GM06990 (cell line): Measurements from ENCODE around the gene ARHGAP4.

Source experiments
- DNase-seq: peaks from one replicate; pipeline ENCODE4 v3.0.0-alpha.2; 2011; ENCODE audit not compliant: insufficient read length; ENCODE audit errors: extremely low read depth
- H3K27me3 ChIP-seq: replicated peaks from 2 replicates; pipeline ENCODE4 v1.6.0; 2011; ENCODE audit warnings: low read length; ENCODE audit not compliant: control insufficient read depth, insufficient read depth
- H3K36me3 ChIP-seq: 2 replicates; pipeline ENCODE4 v1.5.1; 2011; ENCODE audit warnings: low read length; ENCODE audit not compliant: control insufficient read depth, insufficient read depth
- H3K4me3 ChIP-seq: replicated peaks from 2 replicates; pipeline ENCODE4 v1.5.1; 2011; ENCODE audit warnings: low read depth, mild to moderate bottlenecking, control low read depth, low read length
- TF ChIP-seq, protein P1 (sequence below): IDR thresholded peaks from 2 replicates; pipeline ENCODE4 v1.5.1; 2011; ENCODE audit warnings: low read length, control low read depth, mild to moderate bottlenecking, inconsistent platforms; ENCODE audit not compliant: insufficient read depth, poor library complexity, severe bottlenecking

The ARHGAP4 gene

DNA sequence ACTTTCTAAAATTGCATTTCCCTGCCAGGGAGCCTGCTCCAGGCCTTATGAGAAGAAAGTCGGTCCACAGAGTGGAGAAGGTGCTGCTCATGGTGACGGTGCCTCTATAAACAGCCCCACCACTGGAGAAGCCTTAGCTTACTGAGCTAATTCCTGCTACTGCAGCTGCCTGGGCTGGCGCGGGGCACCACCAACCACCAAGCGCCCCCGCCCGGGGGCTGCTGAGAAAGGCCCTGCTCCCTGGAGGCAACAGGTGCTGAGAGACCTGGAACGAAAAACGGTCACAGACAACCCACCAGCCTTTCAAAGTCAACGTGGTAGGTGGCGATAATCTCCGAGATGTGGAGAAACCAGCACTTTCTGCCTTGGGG lies 42.7 kb upstream of the ARHGAP4 start:
- DNase-seq: no peak
- no peaks in the 10 kb centered on the region for H3K27me3 ChIP-seq
- H3K36me3 ChIP-seq: peaks cover 3% of the 10 kb centered on the region

DNA sequence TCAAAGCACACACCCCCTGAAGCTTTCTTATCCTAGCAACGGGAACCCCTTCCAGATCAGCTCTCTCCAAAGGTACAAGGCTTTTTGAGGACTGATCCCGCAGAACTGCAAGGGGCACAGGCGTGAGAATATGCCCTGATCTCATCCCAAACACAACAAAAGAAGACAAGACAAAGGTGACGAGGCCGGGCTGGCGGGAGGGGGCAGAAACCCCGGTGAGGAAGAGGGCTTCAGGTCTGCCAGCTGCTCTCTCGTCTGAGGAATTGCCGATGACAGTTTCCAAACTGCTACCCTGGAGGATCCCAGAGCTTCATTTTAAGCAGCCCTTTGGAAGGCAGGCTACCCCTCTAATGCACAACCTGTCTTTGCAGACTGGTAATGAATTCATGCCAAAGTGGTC lies 42.2 kb upstream of the ARHGAP4 start:
- Histone ChIP-seq H3K4me3 (peak overlapping the region; percentile 83), H3K36me3 (peaks cover 3% of the 10 kb centered on the region), H3K27me3 (no peaks in the 10 kb centered on the region)
- no peak for DNase-seq
- TF ChIP-seq, protein P1, sequence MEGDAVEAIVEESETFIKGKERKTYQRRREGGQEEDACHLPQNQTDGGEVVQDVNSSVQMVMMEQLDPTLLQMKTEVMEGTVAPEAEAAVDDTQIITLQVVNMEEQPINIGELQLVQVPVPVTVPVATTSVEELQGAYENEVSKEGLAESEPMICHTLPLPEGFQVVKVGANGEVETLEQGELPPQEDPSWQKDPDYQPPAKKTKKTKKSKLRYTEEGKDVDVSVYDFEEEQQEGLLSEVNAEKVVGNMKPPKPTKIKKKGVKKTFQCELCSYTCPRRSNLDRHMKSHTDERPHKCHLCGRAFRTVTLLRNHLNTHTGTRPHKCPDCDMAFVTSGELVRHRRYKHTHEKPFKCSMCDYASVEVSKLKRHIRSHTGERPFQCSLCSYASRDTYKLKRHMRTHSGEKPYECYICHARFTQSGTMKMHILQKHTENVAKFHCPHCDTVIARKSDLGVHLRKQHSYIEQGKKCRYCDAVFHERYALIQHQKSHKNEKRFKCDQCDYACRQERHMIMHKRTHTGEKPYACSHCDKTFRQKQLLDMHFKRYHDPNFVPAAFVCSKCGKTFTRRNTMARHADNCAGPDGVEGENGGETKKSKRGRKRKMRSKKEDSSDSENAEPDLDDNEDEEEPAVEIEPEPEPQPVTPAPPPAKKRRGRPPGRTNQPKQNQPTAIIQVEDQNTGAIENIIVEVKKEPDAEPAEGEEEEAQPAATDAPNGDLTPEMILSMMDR: no peak

More for the DNA sequence above, 42.7 kb upstream of the ARHGAP4 start:
- H3K4me3 ChIP-seq: peak overlapping the region; percentile 83
- TF ChIP-seq, protein P1: peak; percentile 23

DNA sequence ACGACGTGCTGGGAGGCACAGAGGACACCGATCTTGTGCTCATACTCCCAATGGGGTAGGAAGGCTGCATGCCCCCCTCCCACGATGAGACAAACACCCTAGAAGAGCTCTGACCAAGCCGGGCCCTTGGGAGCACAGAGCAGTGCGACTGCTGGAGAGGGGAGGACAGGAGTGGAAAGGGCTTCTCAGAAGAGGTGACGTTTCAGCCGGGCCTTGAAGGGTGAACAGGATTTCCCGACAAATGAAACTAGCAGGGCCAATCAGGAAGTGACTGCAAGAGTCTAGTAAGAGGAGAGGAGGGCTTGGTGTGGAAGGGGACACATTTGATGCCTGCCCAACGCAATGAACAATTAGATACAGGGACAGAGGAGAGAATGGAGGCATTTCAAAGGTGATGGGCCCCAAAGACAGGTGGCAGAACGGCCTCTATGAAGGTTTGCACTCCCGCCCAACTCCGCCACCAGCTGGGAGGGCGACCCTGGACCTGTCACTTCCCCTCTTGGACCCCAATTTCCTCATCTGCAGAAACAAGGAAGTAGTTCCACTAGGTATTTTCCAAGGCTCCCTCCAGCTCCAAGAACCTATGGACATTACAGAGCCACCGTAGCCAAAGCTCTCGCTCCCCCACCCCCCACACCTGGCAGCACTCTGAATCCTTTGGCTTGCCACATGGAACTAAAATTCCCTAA lies 41.6 kb upstream of the ARHGAP4 start:
- H3K4me3 ChIP-seq: peak overlapping the region; percentile 83
- TF ChIP-seq, protein P1: no peak
- H3K27me3 ChIP-seq: no peaks in the 10 kb centered on the region
- DNase-seq: peak; percentile 26
- H3K36me3 ChIP-seq: peaks cover 7% of the 10 kb centered on the region

DNA sequence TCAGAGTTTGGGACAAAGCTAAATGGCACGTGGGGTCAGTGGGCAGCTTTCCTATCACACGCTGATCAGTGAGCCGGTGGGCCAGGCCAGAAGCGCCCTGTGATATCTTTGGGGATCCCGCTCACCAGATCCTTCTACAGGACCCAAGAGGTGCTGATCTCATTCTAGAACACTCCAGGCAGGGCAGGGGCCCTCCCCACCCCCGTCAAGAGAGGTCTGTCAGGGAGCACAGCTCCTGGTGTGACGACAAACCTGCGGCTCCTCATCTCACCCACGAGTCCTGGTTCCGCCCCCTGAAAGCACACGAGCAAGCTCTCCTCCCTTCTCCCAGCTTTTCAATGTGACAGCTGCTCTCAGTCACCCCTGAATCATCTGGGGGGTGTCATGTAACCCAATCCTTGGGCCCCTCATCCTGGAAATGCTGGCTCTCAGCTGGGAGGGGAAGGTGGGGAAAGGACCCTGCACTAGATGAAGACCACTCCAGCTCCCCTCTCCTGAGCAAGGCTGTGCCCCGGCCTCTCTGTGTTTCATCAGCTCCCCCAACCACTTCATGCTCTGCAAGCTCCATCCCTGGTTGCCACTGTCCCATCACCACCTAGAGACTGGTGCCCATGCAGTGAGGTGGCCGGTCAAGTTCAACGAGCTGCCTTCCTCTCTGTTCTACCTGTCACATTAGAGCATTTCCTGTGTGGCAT lies 40.9 kb upstream of the ARHGAP4 start:
- TF ChIP-seq, protein P1: no peak
- no peak for DNase-seq
- Histone ChIP-seq H3K4me3 (peak overlapping the region; percentile 83), H3K27me3 (no peaks in the 10 kb centered on the region), H3K36me3 (peaks cover 9% of the 10 kb centered on the region)

DNA sequence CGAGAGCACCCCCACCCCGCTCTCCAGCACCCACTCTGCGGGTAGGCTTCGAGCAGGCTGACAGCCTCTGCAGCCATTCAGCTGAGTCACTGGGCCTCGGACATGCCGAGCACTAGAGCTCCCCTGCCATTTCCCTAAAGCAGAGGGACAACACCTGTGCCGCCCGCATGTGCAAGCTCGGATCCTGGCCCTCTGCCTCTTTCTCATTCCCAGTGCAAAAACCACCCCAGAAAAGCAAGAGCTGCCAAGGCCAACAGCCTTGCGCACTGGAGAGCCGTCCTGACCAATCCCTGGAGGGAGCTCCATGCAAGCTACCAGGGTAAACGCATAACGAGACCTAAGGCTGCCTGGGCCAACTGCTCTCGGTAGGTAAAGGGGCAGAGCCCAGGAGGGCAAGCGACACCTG lies 40.2 kb upstream of the ARHGAP4 start:
- no peak overlapping the region for H3K4me3 ChIP-seq
- DNase-seq: no peak
- peaks cover 13% of the 10 kb centered on the region for H3K36me3 ChIP-seq
- TF ChIP-seq, protein P1: no peak
- H3K27me3 ChIP-seq: no peaks in the 10 kb centered on the region
